ENCODE measurements around the gene IGFBP3.

GRCh38 chr7:45924283-45924682 is 3.2 kb upstream of the IGFBP3 start:
- no peak for TF ChIP-seq CTCF (IDR thresholded peaks at IDR 0.05 in 4 of 5, conservative IDR thresholded peaks at IDR 0.05 in 1 of 5)
- TF ChIP-seq POLR2A (IDR thresholded peaks at IDR 0.05), result no peak

Measured in gastrocnemius medialis (tissue), 4 donors.